Glutamatergic neuron (in vitro differentiated cells): Measurements from ENCODE around the gene TINAGL1. TPM values are rescaled to one million over a fixed set of nuclear protein-coding genes. Genes with fewer than 3 reads are reported as not detected.

Experiments used
- DNase-seq: peaks from one replicate; pipeline ENCODE4 v3.0.0; 2022
- H3K27ac Mint-ChIP-seq: one replicate; pipeline ENCODE4 v1.8.0; 2020; ENCODE audit warnings: mild to moderate bottlenecking, mixed read lengths, inconsistent platforms; ENCODE audit not compliant: unreplicated experiment
- H3K27me3 Mint-ChIP-seq: one replicate; pipeline ENCODE4 v1.8.0; 2020; ENCODE audit warnings: mild to moderate bottlenecking, moderate library complexity, mixed read lengths, inconsistent platforms; ENCODE audit not compliant: unreplicated experiment
- H3K36me3 Mint-ChIP-seq: one replicate; pipeline ENCODE4 v1.8.0; 2020; ENCODE audit warnings: mild to moderate bottlenecking, mixed read lengths, inconsistent platforms; ENCODE audit not compliant: unreplicated experiment
- H3K4me1 Mint-ChIP-seq: one replicate; pipeline ENCODE4 v1.8.0; 2020; ENCODE audit warnings: mild to moderate bottlenecking, low read depth, mixed read lengths, inconsistent platforms; ENCODE audit not compliant: unreplicated experiment
- H3K4me3 Mint-ChIP-seq: one replicate; pipeline ENCODE4 v1.8.0; 2020; ENCODE audit warnings: mild to moderate bottlenecking, mixed read lengths, inconsistent platforms; ENCODE audit not compliant: unreplicated experiment
- H3K9me3 Mint-ChIP-seq: one replicate; pipeline ENCODE4 v1.8.0; 2020; ENCODE audit warnings: mild to moderate bottlenecking, moderate library complexity, mixed read lengths, inconsistent platforms; ENCODE audit not compliant: unreplicated experiment
- CTCF ChIP-seq: fragments of 200-600 bp; sonication (generic); IDR thresholded peaks from one replicate; pipeline ENCODE4 v1.5.0; 2021; ENCODE audit not compliant: partially characterized antibody, unreplicated experiment
- total RNA-seq: library from RNA; stranded (reverse); fragmentation: NEBNext Ultra II Directional; extraction: Animal tissue kit (Norgen Biotek cat#: 25700); gene quantifications from one replicate; pipeline ENCODE4 v1.2.1, GENCODE V29; 2021; ENCODE audit not compliant: unreplicated experiment

The TINAGL1 gene
- total RNA-seq, 1 donor from 2014 or later: not detected

DNA sequence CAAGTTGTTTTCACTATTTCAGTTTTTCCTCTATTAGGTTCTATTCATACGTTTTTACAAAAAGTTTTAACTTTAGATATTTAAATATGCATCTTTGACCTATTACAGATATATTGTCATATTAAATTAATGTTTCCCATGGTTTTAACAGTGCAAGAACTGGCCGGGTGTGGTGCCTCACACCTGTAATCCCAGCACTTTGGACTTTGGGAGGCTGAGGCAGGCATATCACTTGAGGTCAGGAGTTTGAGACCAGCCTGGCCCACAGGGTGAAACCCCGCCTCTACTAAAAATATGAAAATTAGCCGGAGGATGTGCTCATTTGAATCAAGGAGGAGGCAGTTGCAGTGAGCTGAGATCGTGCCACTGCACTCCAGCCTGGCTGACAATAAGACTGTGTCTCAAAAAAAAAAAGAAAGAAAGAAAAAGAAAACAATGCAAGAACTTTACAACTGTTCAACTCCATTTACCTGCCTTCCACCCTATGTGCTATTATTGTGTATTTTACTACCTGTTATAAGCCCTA is 19.8 kb upstream of the TINAGL1 start:
- no peaks in the 10 kb centered on the region for H3K27me3 Mint-ChIP-seq

DNA sequence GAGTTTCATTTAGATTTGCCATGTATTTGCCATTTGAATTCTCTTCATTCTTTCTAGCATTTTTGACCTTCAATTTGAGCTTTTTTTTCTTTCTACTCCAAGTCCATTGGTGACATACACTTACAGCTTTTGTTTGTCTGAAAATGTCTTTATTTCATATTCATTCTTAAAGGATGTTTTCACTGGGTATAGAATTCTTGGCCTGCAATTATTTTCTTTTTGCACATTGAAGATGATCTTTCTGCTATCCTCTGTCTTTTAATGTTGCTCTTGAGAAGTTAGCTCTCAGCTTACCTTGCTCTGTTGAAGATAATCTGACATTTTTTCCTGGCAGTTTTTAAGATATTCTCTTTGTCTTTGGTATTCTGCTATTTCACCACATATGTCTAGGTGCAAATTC is 16.6 kb upstream of the TINAGL1 start:
- no peak for DNase-seq
- Mint-ChIP-seq H3K4me1 (no peaks in the 10 kb centered on the region), H3K27ac (no peak overlapping the region), H3K27me3 (peaks cover 3% of the 10 kb centered on the region), H3K9me3 (peaks cover 5% of the 10 kb centered on the region), H3K4me3 (no peak overlapping the region), H3K36me3 (no peaks in the 10 kb centered on the region)
- TF ChIP-seq CTCF: no peak

More for the DNA sequence above, 19.8 kb upstream of the TINAGL1 start:
- H3K27ac Mint-ChIP-seq: no peak overlapping the region
- no peaks in the 10 kb centered on the region for H3K4me1 Mint-ChIP-seq
- H3K9me3 Mint-ChIP-seq: peaks cover 5% of the 10 kb centered on the region
- H3K4me3 Mint-ChIP-seq: no peak overlapping the region
- H3K36me3 Mint-ChIP-seq: no peaks in the 10 kb centered on the region
- no peak for TF ChIP-seq CTCF
- DNase-seq: no peak

- Mint-ChIP-seq H3K27me3 (peaks cover 3% of the 10 kb centered on the region), H3K27ac (no peak overlapping the region), H3K36me3 (no peaks in the 10 kb centered on the region), H3K9me3 (peaks cover 5% of the 10 kb centered on the region), H3K4me1 (no peaks in the 10 kb centered on the region), H3K4me3 (no peak overlapping the region)
- DNase-seq: no peak
- TF ChIP-seq CTCF: no peak
These were observed 15.9 kb upstream of the TINAGL1 start for GRCh38 chr1:31560394-31560793.

- Mint-ChIP-seq H3K4me1 (no peaks in the 10 kb centered on the region), H3K27ac (no peak overlapping the region), H3K4me3 (no peak overlapping the region), H3K27me3 (peaks cover 3% of the 10 kb centered on the region), H3K36me3 (no peaks in the 10 kb centered on the region), H3K9me3 (peaks cover 5% of the 10 kb centered on the region)
- DNase-seq: no peak
- TF ChIP-seq CTCF: no peak
These were observed 13.5 kb upstream of the TINAGL1 start for GRCh38 chr1:31562707-31563360.

- peak overlapping the region; percentile 62 for H3K27ac Mint-ChIP-seq
- peaks cover 3% of the 10 kb centered on the region for H3K9me3 Mint-ChIP-seq
- peaks cover 2% of the 10 kb centered on the region for H3K4me1 Mint-ChIP-seq
- no peak for TF ChIP-seq CTCF
- no peak overlapping the region for H3K4me3 Mint-ChIP-seq
- H3K36me3 Mint-ChIP-seq: no peaks in the 10 kb centered on the region
- peaks cover 3% of the 10 kb centered on the region for H3K27me3 Mint-ChIP-seq
- DNase-seq: no peak
These were observed 11.7 kb upstream of the TINAGL1 start for GRCh38 chr1:31564606-31564989.
